GM19023 (cell line): ENCODE measurements around the gene GYPB.
"Not testable (repeated sequence)": the region's sequence is repeated elsewhere in the genome, so short reads cannot be mapped to it uniquely, and the experiment has no call there.

Experiments
- ATAC-seq: cut with Tn5 transposase; IDR thresholded peaks from one replicate; pipeline ENCODE4 v1.9.1; 2021; ENCODE audit warnings: mild to moderate bottlenecking, moderate library complexity; ENCODE audit not compliant: unreplicated experiment

GYPB gene

DNA sequence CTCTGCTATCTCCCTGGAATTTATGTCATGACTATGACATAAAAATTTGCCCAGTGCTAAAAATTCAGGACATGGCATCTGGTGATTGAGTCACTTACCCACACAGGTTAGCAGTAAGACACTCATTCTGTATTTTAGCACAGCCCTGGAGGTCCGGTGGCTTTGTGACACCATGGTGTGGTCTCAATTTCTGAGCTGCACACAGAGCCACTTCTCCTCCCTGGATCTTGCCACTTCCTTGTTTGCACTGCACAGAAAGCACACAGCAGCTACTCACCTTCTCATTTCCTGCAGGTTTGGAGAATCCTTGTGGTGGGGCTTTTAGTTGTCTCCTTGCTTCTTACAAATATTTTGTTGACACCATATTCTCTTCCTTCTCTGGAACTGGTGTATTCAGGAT, 69.0 kb downstream of the GYPB start:
- ATAC-seq = not testable (repeated sequence)

DNA sequence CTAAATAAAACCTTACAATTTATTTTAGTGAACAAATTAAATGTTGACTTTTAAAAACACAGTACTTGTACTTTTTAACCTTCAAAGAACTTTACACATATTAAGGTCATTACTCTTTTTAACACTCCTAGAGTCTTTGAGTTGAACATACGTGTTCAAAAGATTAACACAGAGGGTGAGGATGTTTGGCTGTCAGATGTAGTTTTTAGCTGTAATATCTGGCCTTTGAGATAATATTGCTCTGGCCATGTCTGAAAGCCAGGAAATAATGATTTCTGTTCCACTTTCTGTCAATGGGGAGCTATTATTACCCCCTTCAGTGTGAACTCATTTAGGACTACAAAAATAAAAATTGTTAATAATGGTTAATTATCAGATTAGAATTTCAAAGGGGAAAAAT, 71.7 kb downstream of the GYPB start:
- ATAC-seq = not testable (repeated sequence)
